ENCODE data around the gene GALNS. TPM values are rescaled to one million over a fixed set of nuclear protein-coding genes. Genes with fewer than 3 reads are reported as not detected.

Gene GALNS
- total and polyA plus RNA-seq, 2 experiments from 2014 or later = 9.7 to 18.8 TPM

- H3K4me1 ChIP-seq (ENCODE audit: insufficient read depth) = no peaks in the 10 kb centered on the region
- Mint-ChIP-seq H3K27me3 (ENCODE audit: insufficient read depth, low read depth, poor library complexity) (peaks cover 21% of the 10 kb centered on the region), H3K36me3 (ENCODE audit: low read depth) (no peaks in the 10 kb centered on the region; the same call in 2 of the 3 replicates), H3K4me3 (no peak overlapping the region), H3K4me1 (no peaks in the 10 kb centered on the region; the same call in 2 of the 3 replicates), H3K27ac (no peak overlapping the region), H3K9me3 (no peaks in the 10 kb centered on the region; the same call in none of the 3 replicates)
- H4K20me1 ChIP-seq (replicated peaks; ENCODE audit: insufficient read depth) = no peaks in the 10 kb centered on the region
- DNase-seq (ENCODE audit: low spot score) (no peak), ATAC-seq (no peak)
- H3K9me2 ChIP-seq (ENCODE audit: insufficient read depth) = no peaks in the 10 kb centered on the region
- H3K36me3 ChIP-seq (ENCODE audit: insufficient read depth) = no peaks in the 10 kb centered on the region
- H3K27ac ChIP-seq (ENCODE audit: low read depth) = no peak overlapping the region
- no peaks in the 10 kb centered on the region for H3K79me2 ChIP-seq (replicated peaks; ENCODE audit: insufficient read depth)
- H3F3A ChIP-seq (replicated peaks; ENCODE audit: low read depth) = no peaks in the 10 kb centered on the region
- no peaks in the 10 kb centered on the region for H3K27me3 ChIP-seq (ENCODE audit: insufficient read depth)
- TF ChIP-seq, protein P1, sequence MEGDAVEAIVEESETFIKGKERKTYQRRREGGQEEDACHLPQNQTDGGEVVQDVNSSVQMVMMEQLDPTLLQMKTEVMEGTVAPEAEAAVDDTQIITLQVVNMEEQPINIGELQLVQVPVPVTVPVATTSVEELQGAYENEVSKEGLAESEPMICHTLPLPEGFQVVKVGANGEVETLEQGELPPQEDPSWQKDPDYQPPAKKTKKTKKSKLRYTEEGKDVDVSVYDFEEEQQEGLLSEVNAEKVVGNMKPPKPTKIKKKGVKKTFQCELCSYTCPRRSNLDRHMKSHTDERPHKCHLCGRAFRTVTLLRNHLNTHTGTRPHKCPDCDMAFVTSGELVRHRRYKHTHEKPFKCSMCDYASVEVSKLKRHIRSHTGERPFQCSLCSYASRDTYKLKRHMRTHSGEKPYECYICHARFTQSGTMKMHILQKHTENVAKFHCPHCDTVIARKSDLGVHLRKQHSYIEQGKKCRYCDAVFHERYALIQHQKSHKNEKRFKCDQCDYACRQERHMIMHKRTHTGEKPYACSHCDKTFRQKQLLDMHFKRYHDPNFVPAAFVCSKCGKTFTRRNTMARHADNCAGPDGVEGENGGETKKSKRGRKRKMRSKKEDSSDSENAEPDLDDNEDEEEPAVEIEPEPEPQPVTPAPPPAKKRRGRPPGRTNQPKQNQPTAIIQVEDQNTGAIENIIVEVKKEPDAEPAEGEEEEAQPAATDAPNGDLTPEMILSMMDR (conservative IDR thresholded peaks at IDR 0.05; ENCODE audit: low read depth in 2 of 2) = no peak
- no peak for TF ChIP-seq EZH2phosphoT487 (IDR thresholded peaks at IDR 0.05; ENCODE audit: unreplicated experiment)
- TF ChIP-seq ETS1 (IDR thresholded peaks at IDR 0.05) = no peak
- TF ChIP-seq STAT1 (IDR thresholded peaks at IDR 0.05; ENCODE audit: unreplicated experiment) = no peak
- no peak for TF ChIP-seq POLR2AphosphoS5 (IDR thresholded peaks at IDR 0.05; ENCODE audit: low read depth)
- TF ChIP-seq CREB1 (CRISPR knock-in tag; IDR thresholded peaks at IDR 0.05; ENCODE audit: low read depth) = no peak
- TF ChIP-seq ZNF114 (CRISPR knock-in tag; IDR thresholded peaks at IDR 0.05) = no peak
- no peak for TF ChIP-seq JUNB (IDR thresholded peaks at IDR 0.05; ENCODE audit: unreplicated experiment)
- TF ChIP-seq, protein P2, sequence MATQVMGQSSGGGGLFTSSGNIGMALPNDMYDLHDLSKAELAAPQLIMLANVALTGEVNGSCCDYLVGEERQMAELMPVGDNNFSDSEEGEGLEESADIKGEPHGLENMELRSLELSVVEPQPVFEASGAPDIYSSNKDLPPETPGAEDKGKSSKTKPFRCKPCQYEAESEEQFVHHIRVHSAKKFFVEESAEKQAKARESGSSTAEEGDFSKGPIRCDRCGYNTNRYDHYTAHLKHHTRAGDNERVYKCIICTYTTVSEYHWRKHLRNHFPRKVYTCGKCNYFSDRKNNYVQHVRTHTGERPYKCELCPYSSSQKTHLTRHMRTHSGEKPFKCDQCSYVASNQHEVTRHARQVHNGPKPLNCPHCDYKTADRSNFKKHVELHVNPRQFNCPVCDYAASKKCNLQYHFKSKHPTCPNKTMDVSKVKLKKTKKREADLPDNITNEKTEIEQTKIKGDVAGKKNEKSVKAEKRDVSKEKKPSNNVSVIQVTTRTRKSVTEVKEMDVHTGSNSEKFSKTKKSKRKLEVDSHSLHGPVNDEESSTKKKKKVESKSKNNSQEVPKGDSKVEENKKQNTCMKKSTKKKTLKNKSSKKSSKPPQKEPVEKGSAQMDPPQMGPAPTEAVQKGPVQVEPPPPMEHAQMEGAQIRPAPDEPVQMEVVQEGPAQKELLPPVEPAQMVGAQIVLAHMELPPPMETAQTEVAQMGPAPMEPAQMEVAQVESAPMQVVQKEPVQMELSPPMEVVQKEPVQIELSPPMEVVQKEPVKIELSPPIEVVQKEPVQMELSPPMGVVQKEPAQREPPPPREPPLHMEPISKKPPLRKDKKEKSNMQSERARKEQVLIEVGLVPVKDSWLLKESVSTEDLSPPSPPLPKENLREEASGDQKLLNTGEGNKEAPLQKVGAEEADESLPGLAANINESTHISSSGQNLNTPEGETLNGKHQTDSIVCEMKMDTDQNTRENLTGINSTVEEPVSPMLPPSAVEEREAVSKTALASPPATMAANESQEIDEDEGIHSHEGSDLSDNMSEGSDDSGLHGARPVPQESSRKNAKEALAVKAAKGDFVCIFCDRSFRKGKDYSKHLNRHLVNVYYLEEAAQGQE (IDR thresholded peaks at IDR 0.05; ENCODE audit: unreplicated experiment) = no peak
- no peak overlapping the region for H3K4me3 ChIP-seq
- H3K4me2 ChIP-seq = no peak overlapping the region
- H2AFZ ChIP-seq = no peak overlapping the region
Measured at GRCh38 chr16:88879788-88880055, 23.0 kb upstream of the GALNS start.

Measured in GM23338 (cell line).